GM12873 (cell line): ENCODE measurements around the gene SDHAF3.
A peak's percentile ranks its signal among the peaks of the same experiment; 100 is the strongest.

ENCODE experiments used
- CTCF ChIP-seq: IDR thresholded peaks from 2 replicates; pipeline ENCODE4 v1.5.1; 2012; ENCODE audit warnings: low read depth, mild to moderate bottlenecking, moderate library complexity, low read length, control low read depth; ENCODE audit not compliant: insufficient read depth; ENCODE audit errors: missing control alignments

The SDHAF3 gene

GRCh38 chr7:97130417-97131139 is 13.1 kb downstream of the SDHAF3 start:
- no peak for TF ChIP-seq CTCF

- no peak for TF ChIP-seq CTCF
Observed at GRCh38 chr7:97133159-97133558, 15.7 kb downstream of the SDHAF3 start.

GRCh38 chr7:97138830-97139229 is 21.3 kb downstream of the SDHAF3 start:
- TF ChIP-seq CTCF: no peak

- TF ChIP-seq CTCF: peak; percentile 16
Observed at GRCh38 chr7:97145068-97145467, 27.6 kb downstream of the SDHAF3 start.

- no peak for TF ChIP-seq CTCF
Observed at GRCh38 chr7:97149843-97150242, 32.3 kb downstream of the SDHAF3 start.

- TF ChIP-seq CTCF: no peak
Observed at GRCh38 chr7:97155897-97156418, 38.5 kb downstream of the SDHAF3 start.

- TF ChIP-seq CTCF: no peak
Observed at GRCh38 chr7:97166308-97166707, 48.8 kb downstream of the SDHAF3 start.

- no peak for TF ChIP-seq CTCF
Observed at GRCh38 chr7:97167176-97167575, 49.7 kb downstream of the SDHAF3 start.
